MM.1S (cell line): Measurements from ENCODE around the gene GABRB2.
"Not testable (repeated sequence)": the region's sequence is repeated elsewhere in the genome, so short reads cannot be mapped to it uniquely, and the experiment has no call there.

Source experiments
- DNase-seq: peaks from one replicate; pipeline ENCODE4 v3.0.0-alpha.2; 2015
- H2AFZ ChIP-seq: fragments of 300-600 bp; sonication (generic); 2 replicates; pipeline ENCODE4 v1.6.0; 2016; ENCODE audit warnings: antibody characterized with exemption, low read length
- H3F3A ChIP-seq: fragments of 300-600 bp; sonication (generic); 2 replicates; pipeline ENCODE4 v1.6.1; 2016; ENCODE audit warnings: mild to moderate bottlenecking, antibody characterized with exemption, low read length, moderate library complexity, mixed read lengths; ENCODE audit not compliant: insufficient read depth
- H3K27ac ChIP-seq: fragments of 300-600 bp; sonication (generic); 2 replicates; pipeline ENCODE4 v1.5.1; 2016; ENCODE audit warnings: mild to moderate bottlenecking, low read length
- H3K27me3 ChIP-seq: fragments of 300-600 bp; sonication (generic); replicated peaks from 2 replicates; pipeline ENCODE4 v1.6.0; 2016; ENCODE audit warnings: low read length; ENCODE audit not compliant: insufficient read depth
- H3K36me3 ChIP-seq: fragments of 300-600 bp; sonication (generic); replicated peaks from 2 replicates; pipeline ENCODE4 v1.6.1; 2016; ENCODE audit warnings: mild to moderate bottlenecking, low read length, mixed read lengths; ENCODE audit not compliant: insufficient read depth
- H3K4me1 ChIP-seq: fragments of 300-600 bp; sonication (generic); 2 replicates; pipeline ENCODE4 v1.6.1; 2016; ENCODE audit warnings: low read length, mixed read lengths
- H3K4me2 ChIP-seq: fragments of 300-600 bp; sonication (generic); 2 replicates; pipeline ENCODE4 v1.6.0; 2016; ENCODE audit warnings: low read depth, low read length
- H3K4me3 ChIP-seq: fragments of 300-600 bp; sonication (generic); 2 replicates; pipeline ENCODE4 v1.5.1; 2016; ENCODE audit warnings: low read length, mixed read lengths
- H3K79me2 ChIP-seq: fragments of 300-600 bp; sonication (generic); 2 replicates; pipeline ENCODE4 v1.6.1; 2016; ENCODE audit warnings: mixed run types, low read length, mixed read lengths
- H3K9ac ChIP-seq: fragments of 300-600 bp; sonication (generic); 2 replicates; pipeline ENCODE4 v1.6.1; 2016; ENCODE audit warnings: low read length, mixed read lengths
- H3K9me2 ChIP-seq: fragments of 300-600 bp; sonication (generic); replicated peaks from 2 replicates; pipeline ENCODE4 v1.6.1; 2016; ENCODE audit warnings: mild to moderate bottlenecking, low read length, mixed read lengths; ENCODE audit not compliant: insufficient read depth
- H3K9me3 ChIP-seq: fragments of 300-600 bp; sonication (generic); replicated peaks from 2 replicates; pipeline ENCODE4 v1.6.1; 2016; ENCODE audit warnings: mild to moderate bottlenecking, low read length, mixed read lengths; ENCODE audit not compliant: insufficient read depth
- H4K20me1 ChIP-seq: fragments of 300-600 bp; sonication (generic); 2 replicates; pipeline ENCODE4 v1.6.1; 2016; ENCODE audit warnings: mild to moderate bottlenecking, low read length, moderate library complexity, mixed read lengths; ENCODE audit not compliant: insufficient read depth
- EZH2 ChIP-seq: fragments of 300-600 bp; sonication (generic); optimal IDR thresholded peaks from 2 replicates; pipeline ENCODE3; 2017; ENCODE audit warnings: low read depth, mild to moderate bottlenecking, antibody characterized with exemption, low read length, mixed read lengths
- EZH2phosphoT487 ChIP-seq: fragments of 300-600 bp; sonication (generic); IDR thresholded peaks from 2 replicates; pipeline ENCODE4 v1.6.1; 2018; ENCODE audit warnings: antibody characterized with exemption, low read length
- TF ChIP-seq, protein P1 (sequence below): fragments of 300-600 bp; sonication (generic); IDR thresholded peaks from 2 replicates; pipeline ENCODE4 v1.5.1; 2016; ENCODE audit warnings: antibody characterized with exemption, low read length, mixed read lengths

GABRB2 gene

DNA sequence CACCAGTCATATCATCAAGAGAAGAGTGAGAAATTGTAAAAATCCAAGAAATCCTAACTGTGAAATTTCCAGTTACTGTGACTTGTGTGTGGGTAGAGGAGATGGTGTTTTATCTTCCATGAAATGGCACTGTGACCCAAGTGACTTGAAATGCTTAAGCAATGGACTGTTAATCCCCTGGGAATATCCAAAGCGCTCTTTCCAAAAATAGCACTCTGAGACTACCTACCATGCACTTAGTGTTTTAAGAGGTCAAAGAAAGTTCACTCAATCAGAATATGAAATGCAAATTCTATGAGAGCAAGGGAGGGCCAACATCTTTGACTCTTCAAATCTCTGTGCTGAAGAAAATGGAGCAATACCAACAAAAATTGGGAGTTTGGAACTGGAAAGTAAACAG lies 244.0 kb downstream of the GABRB2 start:
- Histone ChIP-seq H2AFZ (no peak overlapping the region), H3F3A (no peaks in the 10 kb centered on the region), H3K4me2 (no peak overlapping the region), H3K9me2 (no peaks in the 10 kb centered on the region), H3K4me3 (no peak overlapping the region), H3K36me3 (no peaks in the 10 kb centered on the region), H4K20me1 (no peaks in the 10 kb centered on the region), H3K9me3 (no peaks in the 10 kb centered on the region), H3K4me1 (no peaks in the 10 kb centered on the region), H3K79me2 (no peaks in the 10 kb centered on the region), H3K27ac (no peak overlapping the region), H3K9ac (no peak overlapping the region), H3K27me3 (no peaks in the 10 kb centered on the region)
- no peak for DNase-seq
- TF ChIP-seq EZH2phosphoT487 (no peak), EZH2 (no peak)
- TF ChIP-seq, protein P1, sequence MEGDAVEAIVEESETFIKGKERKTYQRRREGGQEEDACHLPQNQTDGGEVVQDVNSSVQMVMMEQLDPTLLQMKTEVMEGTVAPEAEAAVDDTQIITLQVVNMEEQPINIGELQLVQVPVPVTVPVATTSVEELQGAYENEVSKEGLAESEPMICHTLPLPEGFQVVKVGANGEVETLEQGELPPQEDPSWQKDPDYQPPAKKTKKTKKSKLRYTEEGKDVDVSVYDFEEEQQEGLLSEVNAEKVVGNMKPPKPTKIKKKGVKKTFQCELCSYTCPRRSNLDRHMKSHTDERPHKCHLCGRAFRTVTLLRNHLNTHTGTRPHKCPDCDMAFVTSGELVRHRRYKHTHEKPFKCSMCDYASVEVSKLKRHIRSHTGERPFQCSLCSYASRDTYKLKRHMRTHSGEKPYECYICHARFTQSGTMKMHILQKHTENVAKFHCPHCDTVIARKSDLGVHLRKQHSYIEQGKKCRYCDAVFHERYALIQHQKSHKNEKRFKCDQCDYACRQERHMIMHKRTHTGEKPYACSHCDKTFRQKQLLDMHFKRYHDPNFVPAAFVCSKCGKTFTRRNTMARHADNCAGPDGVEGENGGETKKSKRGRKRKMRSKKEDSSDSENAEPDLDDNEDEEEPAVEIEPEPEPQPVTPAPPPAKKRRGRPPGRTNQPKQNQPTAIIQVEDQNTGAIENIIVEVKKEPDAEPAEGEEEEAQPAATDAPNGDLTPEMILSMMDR = no peak

DNA sequence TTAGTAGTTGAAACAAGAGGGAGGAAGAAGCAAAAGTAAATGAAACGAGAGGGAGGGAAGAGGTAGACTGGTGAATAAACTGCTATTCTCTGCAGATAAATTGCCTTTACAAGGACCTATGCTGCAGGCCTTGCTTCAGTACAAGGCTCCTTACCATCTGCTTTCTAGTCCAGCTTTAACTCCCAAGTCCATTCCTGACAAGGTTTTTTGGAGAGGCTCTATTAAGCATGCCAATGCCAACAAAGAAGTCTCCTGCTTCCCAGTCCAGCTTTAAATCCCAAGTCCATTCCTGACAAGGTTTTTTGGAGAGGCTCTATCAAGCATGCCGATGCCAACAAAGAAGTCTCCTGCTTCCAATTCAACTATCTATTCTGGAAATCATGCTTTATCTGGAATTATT lies 244.9 kb downstream of the GABRB2 start:
- H3K9me2 ChIP-seq = no peaks in the 10 kb centered on the region
- no peak overlapping the region for H3K27ac ChIP-seq
- H3K9me3 ChIP-seq = no peaks in the 10 kb centered on the region
- no peak overlapping the region for H3K4me2 ChIP-seq
- no peak overlapping the region for H3K9ac ChIP-seq
- no peaks in the 10 kb centered on the region for H3K27me3 ChIP-seq
- H3K79me2 ChIP-seq = no peaks in the 10 kb centered on the region
- TF ChIP-seq, protein P1 = no peak
- TF ChIP-seq EZH2 (no peak), EZH2phosphoT487 (no peak)
- DNase-seq = no peak
- H4K20me1 ChIP-seq = no peaks in the 10 kb centered on the region
- no peaks in the 10 kb centered on the region for H3K36me3 ChIP-seq
- no peak overlapping the region for H3K4me3 ChIP-seq
- H2AFZ ChIP-seq = no peak overlapping the region
- H3F3A ChIP-seq = no peaks in the 10 kb centered on the region
- H3K4me1 ChIP-seq = no peaks in the 10 kb centered on the region

DNA sequence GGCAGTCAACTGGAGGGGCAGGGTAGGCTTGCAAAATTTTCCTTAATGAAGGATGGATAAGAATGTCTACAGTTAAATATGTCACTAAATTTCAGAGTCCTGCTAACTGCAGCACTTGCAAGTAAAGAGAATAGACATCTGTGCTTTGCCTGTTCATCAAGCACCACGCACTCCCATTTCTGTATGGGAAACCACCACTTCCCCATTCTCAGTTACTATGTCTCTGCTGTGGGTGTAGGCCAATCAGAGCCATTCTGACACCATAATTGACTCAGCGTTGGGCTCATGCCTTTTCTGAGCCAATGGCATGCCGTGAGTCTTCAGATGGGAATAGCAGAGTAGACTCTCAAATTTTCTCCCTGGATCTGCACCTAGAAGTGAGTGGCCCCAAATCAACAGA lies 247.5 kb downstream of the GABRB2 start:
- no peak for DNase-seq
- no peak overlapping the region for H3K9ac ChIP-seq
- H4K20me1 ChIP-seq = no peaks in the 10 kb centered on the region
- TF ChIP-seq EZH2phosphoT487 (no peak), EZH2 (no peak)
- TF ChIP-seq, protein P1 = no peak
- no peaks in the 10 kb centered on the region for H3K79me2 ChIP-seq
- H3K4me1 ChIP-seq = no peaks in the 10 kb centered on the region
- H3K4me2 ChIP-seq = no peak overlapping the region
- no peak overlapping the region for H2AFZ ChIP-seq
- H3K36me3 ChIP-seq = no peaks in the 10 kb centered on the region
- H3F3A ChIP-seq = no peaks in the 10 kb centered on the region
- H3K27me3 ChIP-seq = no peaks in the 10 kb centered on the region
- no peak overlapping the region for H3K4me3 ChIP-seq
- H3K9me2 ChIP-seq = no peaks in the 10 kb centered on the region
- no peak overlapping the region for H3K27ac ChIP-seq
- H3K9me3 ChIP-seq = no peaks in the 10 kb centered on the region

DNA sequence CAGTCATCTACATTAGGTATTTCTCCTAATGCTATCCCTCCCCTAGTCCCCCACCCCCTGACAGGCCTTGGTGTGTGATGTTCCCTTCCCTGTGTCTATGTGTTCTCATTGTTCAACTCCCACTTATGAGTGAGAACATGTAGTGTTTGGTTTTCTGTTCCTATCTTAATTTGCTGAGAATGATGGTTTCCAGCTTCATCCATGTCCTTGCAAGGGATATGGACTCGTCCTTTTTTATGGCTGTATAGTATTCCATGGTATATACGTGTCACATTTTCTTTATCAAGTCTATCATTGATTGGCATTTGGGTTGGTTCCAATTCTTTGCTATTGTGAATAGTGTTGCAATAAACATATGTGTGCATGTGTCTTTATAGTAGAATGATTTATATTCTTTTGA lies 249.1 kb downstream of the GABRB2 start:
- not testable (repeated sequence) for H3K9me3 ChIP-seq, H3K4me3 ChIP-seq, H3K4me2 ChIP-seq, H3K27me3 ChIP-seq, H3F3A ChIP-seq, H2AFZ ChIP-seq, H3K79me2 ChIP-seq, H3K4me1 ChIP-seq, H3K36me3 ChIP-seq, H3K9me2 ChIP-seq, DNase-seq, H4K20me1 ChIP-seq, H3K27ac ChIP-seq, H3K9ac ChIP-seq
